ENCODE data around the gene HTR4.

DNA sequence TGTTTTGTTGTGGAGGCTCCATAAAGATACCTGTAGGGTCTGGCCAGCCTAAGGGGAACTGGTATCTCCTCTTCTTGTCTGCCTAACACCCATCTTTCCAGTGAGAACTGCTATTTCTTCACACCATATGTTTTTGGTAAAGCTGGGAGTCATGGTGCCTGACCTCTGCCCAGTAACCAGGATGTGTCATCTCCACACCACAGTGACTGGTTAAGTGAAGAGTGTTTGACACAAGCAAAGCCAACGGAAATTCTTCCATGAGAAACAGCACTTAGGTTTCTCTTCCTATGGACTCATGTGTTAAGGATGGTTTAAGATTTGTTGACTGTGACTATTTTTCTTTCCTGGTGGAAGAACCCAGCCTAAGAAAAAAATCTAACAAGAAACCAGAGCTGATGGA, 111.5 kb downstream of the HTR4 start:
- no peak for TF ChIP-seq POLR2AphosphoS5 (IDR thresholded peaks at IDR 0.05; ENCODE audit: low read depth, low read length)
- TF ChIP-seq RAD21 (IDR thresholded peaks at IDR 0.05; ENCODE audit: low read length) = no peak
- TF ChIP-seq SIN3A (IDR thresholded peaks at IDR 0.05; ENCODE audit: borderline replicate concordance, low read depth, low read length) = no peak
- TF ChIP-seq TCF12 (IDR thresholded peaks at IDR 0.05) = no peak
- TF ChIP-seq, protein P1, sequence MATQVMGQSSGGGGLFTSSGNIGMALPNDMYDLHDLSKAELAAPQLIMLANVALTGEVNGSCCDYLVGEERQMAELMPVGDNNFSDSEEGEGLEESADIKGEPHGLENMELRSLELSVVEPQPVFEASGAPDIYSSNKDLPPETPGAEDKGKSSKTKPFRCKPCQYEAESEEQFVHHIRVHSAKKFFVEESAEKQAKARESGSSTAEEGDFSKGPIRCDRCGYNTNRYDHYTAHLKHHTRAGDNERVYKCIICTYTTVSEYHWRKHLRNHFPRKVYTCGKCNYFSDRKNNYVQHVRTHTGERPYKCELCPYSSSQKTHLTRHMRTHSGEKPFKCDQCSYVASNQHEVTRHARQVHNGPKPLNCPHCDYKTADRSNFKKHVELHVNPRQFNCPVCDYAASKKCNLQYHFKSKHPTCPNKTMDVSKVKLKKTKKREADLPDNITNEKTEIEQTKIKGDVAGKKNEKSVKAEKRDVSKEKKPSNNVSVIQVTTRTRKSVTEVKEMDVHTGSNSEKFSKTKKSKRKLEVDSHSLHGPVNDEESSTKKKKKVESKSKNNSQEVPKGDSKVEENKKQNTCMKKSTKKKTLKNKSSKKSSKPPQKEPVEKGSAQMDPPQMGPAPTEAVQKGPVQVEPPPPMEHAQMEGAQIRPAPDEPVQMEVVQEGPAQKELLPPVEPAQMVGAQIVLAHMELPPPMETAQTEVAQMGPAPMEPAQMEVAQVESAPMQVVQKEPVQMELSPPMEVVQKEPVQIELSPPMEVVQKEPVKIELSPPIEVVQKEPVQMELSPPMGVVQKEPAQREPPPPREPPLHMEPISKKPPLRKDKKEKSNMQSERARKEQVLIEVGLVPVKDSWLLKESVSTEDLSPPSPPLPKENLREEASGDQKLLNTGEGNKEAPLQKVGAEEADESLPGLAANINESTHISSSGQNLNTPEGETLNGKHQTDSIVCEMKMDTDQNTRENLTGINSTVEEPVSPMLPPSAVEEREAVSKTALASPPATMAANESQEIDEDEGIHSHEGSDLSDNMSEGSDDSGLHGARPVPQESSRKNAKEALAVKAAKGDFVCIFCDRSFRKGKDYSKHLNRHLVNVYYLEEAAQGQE (IDR thresholded peaks at IDR 0.05; ENCODE audit: low read depth, low read length) = no peak
- TF ChIP-seq, protein P2, sequence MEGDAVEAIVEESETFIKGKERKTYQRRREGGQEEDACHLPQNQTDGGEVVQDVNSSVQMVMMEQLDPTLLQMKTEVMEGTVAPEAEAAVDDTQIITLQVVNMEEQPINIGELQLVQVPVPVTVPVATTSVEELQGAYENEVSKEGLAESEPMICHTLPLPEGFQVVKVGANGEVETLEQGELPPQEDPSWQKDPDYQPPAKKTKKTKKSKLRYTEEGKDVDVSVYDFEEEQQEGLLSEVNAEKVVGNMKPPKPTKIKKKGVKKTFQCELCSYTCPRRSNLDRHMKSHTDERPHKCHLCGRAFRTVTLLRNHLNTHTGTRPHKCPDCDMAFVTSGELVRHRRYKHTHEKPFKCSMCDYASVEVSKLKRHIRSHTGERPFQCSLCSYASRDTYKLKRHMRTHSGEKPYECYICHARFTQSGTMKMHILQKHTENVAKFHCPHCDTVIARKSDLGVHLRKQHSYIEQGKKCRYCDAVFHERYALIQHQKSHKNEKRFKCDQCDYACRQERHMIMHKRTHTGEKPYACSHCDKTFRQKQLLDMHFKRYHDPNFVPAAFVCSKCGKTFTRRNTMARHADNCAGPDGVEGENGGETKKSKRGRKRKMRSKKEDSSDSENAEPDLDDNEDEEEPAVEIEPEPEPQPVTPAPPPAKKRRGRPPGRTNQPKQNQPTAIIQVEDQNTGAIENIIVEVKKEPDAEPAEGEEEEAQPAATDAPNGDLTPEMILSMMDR (IDR thresholded peaks at IDR 0.05) = no peak
- no peak for TF ChIP-seq MEF2A (IDR thresholded peaks at IDR 0.05; ENCODE audit: borderline replicate concordance, low read depth)
- TF ChIP-seq, protein P3, sequence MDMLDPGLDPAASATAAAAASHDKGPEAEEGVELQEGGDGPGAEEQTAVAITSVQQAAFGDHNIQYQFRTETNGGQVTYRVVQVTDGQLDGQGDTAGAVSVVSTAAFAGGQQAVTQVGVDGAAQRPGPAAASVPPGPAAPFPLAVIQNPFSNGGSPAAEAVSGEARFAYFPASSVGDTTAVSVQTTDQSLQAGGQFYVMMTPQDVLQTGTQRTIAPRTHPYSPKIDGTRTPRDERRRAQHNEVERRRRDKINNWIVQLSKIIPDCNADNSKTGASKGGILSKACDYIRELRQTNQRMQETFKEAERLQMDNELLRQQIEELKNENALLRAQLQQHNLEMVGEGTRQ (IDR thresholded peaks at IDR 0.05; ENCODE audit: borderline replicate concordance, low read depth, low read length) = no peak
- TF ChIP-seq NRF1 (IDR thresholded peaks at IDR 0.05; ENCODE audit: low read depth, low read length) = no peak
- no peak for TF ChIP-seq EP300 (IDR thresholded peaks at IDR 0.05; ENCODE audit: borderline replicate concordance in 1 of 2, low read depth in 1 of 2, low read length in 1 of 2)
- TF ChIP-seq, protein P4, sequence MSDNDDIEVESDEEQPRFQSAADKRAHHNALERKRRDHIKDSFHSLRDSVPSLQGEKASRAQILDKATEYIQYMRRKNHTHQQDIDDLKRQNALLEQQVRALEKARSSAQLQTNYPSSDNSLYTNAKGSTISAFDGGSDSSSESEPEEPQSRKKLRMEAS (IDR thresholded peaks at IDR 0.05; ENCODE audit: low read depth) = no peak
- TF ChIP-seq EZH2phosphoT487 (IDR thresholded peaks at IDR 0.05; ENCODE audit: borderline replicate concordance, low read depth) = no peak

Data from SK-N-SH (cell line).